DND-41 (cell line): ENCODE results near the gene ADCY9.

Experiments
- ATAC-seq: fragments of 200-7000 bp; cut with Tn5 transposase; 3 replicates; pipeline ENCODE4 v1.9.1; 2021; ENCODE audit warnings: low read depth; ENCODE audit not compliant: insufficient read depth
- DNase-seq: peaks from one replicate; pipeline ENCODE4 v3.0.0-alpha.2; 2020
- H2AFZ ChIP-seq: 2 replicates; pipeline ENCODE4 v1.6.0; 2012; ENCODE audit warnings: low read depth, low read length
- H3K27ac ChIP-seq: 2 replicates; pipeline ENCODE4 v1.5.1; 2012; ENCODE audit warnings: low read length, inconsistent platforms
- H3K27me3 ChIP-seq: fragments of 200-600 bp; sonication (generic); 2 replicates; pipeline ENCODE4 v1.6.0; 2012; ENCODE audit warnings: low read length, mild to moderate bottlenecking, inconsistent platforms; ENCODE audit not compliant: insufficient read depth, poor library complexity
- H3K36me3 ChIP-seq: 2 replicates; pipeline ENCODE4 v1.5.1; 2012; ENCODE audit warnings: low read length, inconsistent platforms; ENCODE audit not compliant: insufficient read depth
- H3K4me1 ChIP-seq: 2 replicates; pipeline ENCODE4 v1.5.1; 2012; ENCODE audit warnings: mild to moderate bottlenecking, low read length; ENCODE audit not compliant: insufficient read depth
- H3K4me2 ChIP-seq: 2 replicates; pipeline ENCODE4 v1.6.0; 2012; ENCODE audit warnings: mild to moderate bottlenecking, moderate library complexity, low read length, inconsistent platforms; ENCODE audit not compliant: insufficient read depth
- H3K4me3 ChIP-seq, 2 experiments: fragments of 200-600 bp in 1 of 2; shearing (Covaris generic) in 1 of 2; 2 replicates each; pipeline ENCODE4 v1.5.1; 2012 to 2016; ENCODE audit warnings: inconsistent platforms in 2 of 2, low read length in 2 of 2, mild to moderate bottlenecking in 2 of 2, low read depth in 1 of 2, moderate library complexity in 1 of 2
- H3K79me2 ChIP-seq: 2 replicates; pipeline ENCODE4 v1.6.0; 2012; ENCODE audit warnings: low read length, inconsistent platforms; ENCODE audit not compliant: insufficient read depth
- H3K9ac ChIP-seq: 2 replicates; pipeline ENCODE4 v1.6.0; 2012; ENCODE audit warnings: low read depth, mild to moderate bottlenecking, inconsistent platforms, low read length, moderate library complexity
- H3K9me3 ChIP-seq: 2 replicates; pipeline ENCODE4 v1.5.1; 2012; ENCODE audit warnings: low read length, moderate library complexity, mild to moderate bottlenecking, inconsistent platforms; ENCODE audit not compliant: insufficient read depth, severe bottlenecking
- H4K20me1 ChIP-seq: 2 replicates; pipeline ENCODE4 v1.6.0; 2012; ENCODE audit warnings: low read length; ENCODE audit not compliant: insufficient read depth
- EZH2 ChIP-seq: IDR thresholded peaks from 3 replicates; pipeline ENCODE4 v1.6.1; 2012; ENCODE audit warnings: borderline replicate concordance, low read depth, mild to moderate bottlenecking, moderate library complexity, low read length, inconsistent platforms; ENCODE audit not compliant: severe bottlenecking
- TF ChIP-seq, protein P1 (sequence below): IDR thresholded peaks from 2 replicates; pipeline ENCODE4 v1.5.1; 2012; ENCODE audit warnings: borderline replicate concordance, low read length, moderate library complexity, mild to moderate bottlenecking; ENCODE audit not compliant: poor library complexity, severe bottlenecking; ENCODE audit errors: extremely low read depth

ADCY9 gene

DNA sequence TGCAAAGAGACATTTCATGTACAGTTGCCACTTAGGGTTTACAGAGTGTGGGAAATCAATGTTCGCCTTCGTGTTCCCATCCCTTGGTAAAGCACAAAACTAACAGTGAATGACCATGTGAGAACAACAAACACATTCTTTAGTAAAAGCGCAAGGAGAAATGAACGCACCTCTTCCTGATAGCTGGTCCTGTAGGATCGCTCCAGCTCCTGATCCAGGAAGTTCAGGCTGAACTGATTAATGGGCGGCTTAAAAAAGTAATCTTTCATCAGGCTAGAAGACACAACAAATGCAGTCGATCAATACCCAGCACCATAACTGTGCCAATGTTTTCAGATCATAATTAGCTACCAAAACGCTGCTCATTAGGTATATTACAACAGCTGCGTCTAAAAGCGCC, 127.4 kb downstream of the ADCY9 start:
- Histone ChIP-seq H3K9ac (no peak overlapping the region), H3K4me2 (no peak overlapping the region), H3K36me3 (no peaks in the 10 kb centered on the region), H3K27ac (no peak overlapping the region), H3K4me3 (no peak overlapping the region), H2AFZ (no peak overlapping the region), H3K9me3 (no peaks in the 10 kb centered on the region), H3K27me3 (no peaks in the 10 kb centered on the region), H3K4me1 (no peaks in the 10 kb centered on the region), H4K20me1 (no peaks in the 10 kb centered on the region), H3K79me2 (no peaks in the 10 kb centered on the region)
- TF ChIP-seq, protein P1, sequence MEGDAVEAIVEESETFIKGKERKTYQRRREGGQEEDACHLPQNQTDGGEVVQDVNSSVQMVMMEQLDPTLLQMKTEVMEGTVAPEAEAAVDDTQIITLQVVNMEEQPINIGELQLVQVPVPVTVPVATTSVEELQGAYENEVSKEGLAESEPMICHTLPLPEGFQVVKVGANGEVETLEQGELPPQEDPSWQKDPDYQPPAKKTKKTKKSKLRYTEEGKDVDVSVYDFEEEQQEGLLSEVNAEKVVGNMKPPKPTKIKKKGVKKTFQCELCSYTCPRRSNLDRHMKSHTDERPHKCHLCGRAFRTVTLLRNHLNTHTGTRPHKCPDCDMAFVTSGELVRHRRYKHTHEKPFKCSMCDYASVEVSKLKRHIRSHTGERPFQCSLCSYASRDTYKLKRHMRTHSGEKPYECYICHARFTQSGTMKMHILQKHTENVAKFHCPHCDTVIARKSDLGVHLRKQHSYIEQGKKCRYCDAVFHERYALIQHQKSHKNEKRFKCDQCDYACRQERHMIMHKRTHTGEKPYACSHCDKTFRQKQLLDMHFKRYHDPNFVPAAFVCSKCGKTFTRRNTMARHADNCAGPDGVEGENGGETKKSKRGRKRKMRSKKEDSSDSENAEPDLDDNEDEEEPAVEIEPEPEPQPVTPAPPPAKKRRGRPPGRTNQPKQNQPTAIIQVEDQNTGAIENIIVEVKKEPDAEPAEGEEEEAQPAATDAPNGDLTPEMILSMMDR = no peak
- no peak for TF ChIP-seq EZH2
- ATAC-seq (no peak), DNase-seq (no peak)

DNA sequence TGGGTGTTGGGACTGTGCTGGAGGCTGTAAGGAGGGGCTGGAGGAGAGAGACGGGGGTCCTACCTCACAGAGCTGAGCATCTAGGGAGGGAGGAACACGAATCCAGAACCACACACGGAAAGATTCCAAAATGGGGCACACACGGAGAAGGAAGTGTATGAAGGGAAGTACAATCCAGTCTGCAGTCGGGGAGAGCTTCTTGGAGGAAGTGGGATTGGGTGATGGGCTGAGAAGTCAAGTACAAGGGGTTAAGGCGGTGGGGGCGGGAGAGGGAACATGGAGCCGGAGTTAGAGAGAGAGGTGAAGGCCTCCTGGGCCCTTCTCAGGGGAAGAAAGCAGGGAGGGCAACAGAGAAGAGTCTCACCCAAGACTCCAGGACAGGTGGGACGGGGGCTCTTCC, 128.2 kb downstream of the ADCY9 start:
- TF ChIP-seq, protein P1 = no peak
- TF ChIP-seq EZH2 = no peak
- Histone ChIP-seq H3K27me3 (peaks cover 5% of the 10 kb centered on the region), H3K4me2 (no peak overlapping the region), H3K4me3 (no peak overlapping the region), H3K36me3 (no peaks in the 10 kb centered on the region), H3K79me2 (no peaks in the 10 kb centered on the region), H3K27ac (no peak overlapping the region), H3K9me3 (no peaks in the 10 kb centered on the region), H3K4me1 (no peaks in the 10 kb centered on the region), H2AFZ (no peak overlapping the region), H3K9ac (no peak overlapping the region), H4K20me1 (no peaks in the 10 kb centered on the region)
- DNase-seq (no peak), ATAC-seq (no peak)

GRCh38 chr16:3987231-3987630, 129.0 kb downstream of the ADCY9 start:
- Histone ChIP-seq H3K4me3 (no peak overlapping the region), H3K36me3 (no peaks in the 10 kb centered on the region), H3K9me3 (no peaks in the 10 kb centered on the region), H3K4me2 (no peak overlapping the region), H3K4me1 (no peaks in the 10 kb centered on the region), H3K9ac (no peak overlapping the region), H3K27me3 (peaks cover 11% of the 10 kb centered on the region), H2AFZ (no peak overlapping the region), H3K79me2 (no peaks in the 10 kb centered on the region), H3K27ac (no peak overlapping the region), H4K20me1 (no peaks in the 10 kb centered on the region)
- ATAC-seq = no peak
- DNase-seq = no peak
- no peak for TF ChIP-seq EZH2
- TF ChIP-seq, protein P1 = no peak

GRCh38 chr16:3986235-3986544, 130.1 kb downstream of the ADCY9 start:
- no peaks in the 10 kb centered on the region for H4K20me1 ChIP-seq
- no peak overlapping the region for H3K27ac ChIP-seq
- no peak overlapping the region for H3K9ac ChIP-seq
- no peak overlapping the region for H3K4me3 ChIP-seq
- H3K4me1 ChIP-seq = no peaks in the 10 kb centered on the region
- DNase-seq = no peak
- peaks cover 18% of the 10 kb centered on the region for H3K27me3 ChIP-seq
- H2AFZ ChIP-seq = no peak overlapping the region
- H3K9me3 ChIP-seq = no peaks in the 10 kb centered on the region
- H3K36me3 ChIP-seq = no peaks in the 10 kb centered on the region
- no peak overlapping the region for H3K4me2 ChIP-seq
- TF ChIP-seq, protein P1 = no peak
- TF ChIP-seq EZH2 = no peak
- no peaks in the 10 kb centered on the region for H3K79me2 ChIP-seq
- ATAC-seq = no peak
